GM23248 (cell line): Measurements from ENCODE around the gene SLBP. TPM values are rescaled to one million over a fixed set of nuclear protein-coding genes. Genes with fewer than 3 reads are reported as not detected.
A peak's percentile ranks its signal among the peaks of the same experiment; 100 is the strongest.

Experiments
- DNase-seq: peaks from one replicate; pipeline ENCODE4 v3.0.0-alpha.2; 2015
- H2AFZ ChIP-seq: fragments of 200-600 bp; sonication (generic); 2 replicates; pipeline ENCODE4 v1.6.1; 2016; ENCODE audit warnings: antibody characterized with exemption
- H3F3A ChIP-seq: fragments of 200-600 bp; sonication (generic); 2 replicates; pipeline ENCODE4 v1.6.1; 2016; ENCODE audit warnings: mild to moderate bottlenecking, antibody characterized with exemption, mixed run types; ENCODE audit not compliant: insufficient read depth
- H3K27ac ChIP-seq: fragments of 200-600 bp; sonication (generic); 2 replicates; pipeline ENCODE4 v1.5.1; 2016; ENCODE audit warnings: mild to moderate bottlenecking
- H3K27me3 ChIP-seq: fragments of 200-600 bp; sonication (generic); replicated peaks from 2 replicates; pipeline ENCODE4 v1.6.1; 2016; ENCODE audit warnings: mild to moderate bottlenecking; ENCODE audit not compliant: insufficient read depth
- H3K36me3 ChIP-seq: fragments of 200-600 bp; sonication (generic); 2 replicates; pipeline ENCODE4 v1.6.1; 2016; ENCODE audit warnings: low read depth, mild to moderate bottlenecking
- H3K4me1 ChIP-seq: fragments of 200-600 bp; sonication (generic); 2 replicates; pipeline ENCODE4 v1.6.1; 2016; ENCODE audit warnings: mild to moderate bottlenecking; ENCODE audit not compliant: insufficient read depth
- H3K4me2 ChIP-seq: fragments of 200-600 bp; sonication (generic); one replicate; pipeline ENCODE4 v1.6.1; 2016; ENCODE audit warnings: mild to moderate bottlenecking; ENCODE audit not compliant: unreplicated experiment
- H3K4me3 ChIP-seq: fragments of 200-600 bp; sonication (generic); 2 replicates; pipeline ENCODE4 v1.5.1; 2016; ENCODE audit warnings: mild to moderate bottlenecking
- H3K79me2 ChIP-seq: fragments of 200-600 bp; sonication (generic); 2 replicates; pipeline ENCODE4 v1.6.1; 2016; ENCODE audit warnings: mild to moderate bottlenecking; ENCODE audit not compliant: insufficient read depth
- H3K9ac ChIP-seq: fragments of 200-600 bp; sonication (generic); 2 replicates; pipeline ENCODE4 v1.6.1; 2016; ENCODE audit warnings: mild to moderate bottlenecking
- H3K9me2 ChIP-seq: fragments of 200-600 bp; sonication (generic); 2 replicates; pipeline ENCODE4 v1.6.1; 2016; ENCODE audit warnings: mixed run types, mild to moderate bottlenecking, moderate library complexity; ENCODE audit not compliant: insufficient read depth
- H3K9me3 ChIP-seq: fragments of 200-600 bp; sonication (generic); one replicate; pipeline ENCODE4 v1.6.1; 2017; ENCODE audit warnings: low read depth
- H4K20me1 ChIP-seq: fragments of 200-600 bp; sonication (generic); 2 replicates; pipeline ENCODE4 v1.6.0; 2016; ENCODE audit not compliant: insufficient read depth
- EZH2 ChIP-seq: fragments of 200-600 bp; sonication (generic); IDR thresholded peaks from 2 replicates; pipeline ENCODE4 v1.6.1; 2018; ENCODE audit warnings: antibody characterized with exemption, mild to moderate bottlenecking; ENCODE audit not compliant: insufficient read depth, poor library complexity, severe bottlenecking
- EZH2phosphoT487 ChIP-seq: fragments of 200-600 bp; sonication (generic); IDR thresholded peaks from 2 replicates; pipeline ENCODE4 v1.6.1; 2018; ENCODE audit warnings: antibody characterized with exemption, moderate library complexity, mild to moderate bottlenecking, low read depth; ENCODE audit not compliant: insufficient read depth
- WGBS, 2 experiments: methylation state at CpG; one replicate each; pipeline ENCODE4 v1.1.6; 2015 to 2017; ENCODE audit warnings: low lambda C conversion rate in 2 of 2, low coverage in 1 of 2; ENCODE audit errors: missing lambda C conversion rate in 2 of 2; 5-methylcytosine and 5-hydroxymethylcytosine counted together
- in situ Hi-C: fragments of 300-500 bp; cut with MboI; formaldehyde crosslinking; loops from 2 replicates; pipeline ENCODE4 v1.15.0; 2020
- polyA plus RNA-seq: library from polyadenylated mRNA; unstranded; fragments of >200 nt; fragmentation: Nextera tagmentation; extraction: Ambion mirVana; gene quantifications from 2 replicates; pipeline ENCODE4 v1.2.1, GENCODE V29; 2016
- total RNA-seq: library from RNA; depleted of rRNA; stranded (reverse); fragments of >200 nt; shearing (Covaris generic); gene quantifications from 2 replicates; pipeline ENCODE4 v1.2.3, GENCODE V29; 2014

SLBP gene
- total and polyA plus RNA-seq, 2 experiments from 2014 or later, result 72.7 to 85.8 TPM

DNA sequence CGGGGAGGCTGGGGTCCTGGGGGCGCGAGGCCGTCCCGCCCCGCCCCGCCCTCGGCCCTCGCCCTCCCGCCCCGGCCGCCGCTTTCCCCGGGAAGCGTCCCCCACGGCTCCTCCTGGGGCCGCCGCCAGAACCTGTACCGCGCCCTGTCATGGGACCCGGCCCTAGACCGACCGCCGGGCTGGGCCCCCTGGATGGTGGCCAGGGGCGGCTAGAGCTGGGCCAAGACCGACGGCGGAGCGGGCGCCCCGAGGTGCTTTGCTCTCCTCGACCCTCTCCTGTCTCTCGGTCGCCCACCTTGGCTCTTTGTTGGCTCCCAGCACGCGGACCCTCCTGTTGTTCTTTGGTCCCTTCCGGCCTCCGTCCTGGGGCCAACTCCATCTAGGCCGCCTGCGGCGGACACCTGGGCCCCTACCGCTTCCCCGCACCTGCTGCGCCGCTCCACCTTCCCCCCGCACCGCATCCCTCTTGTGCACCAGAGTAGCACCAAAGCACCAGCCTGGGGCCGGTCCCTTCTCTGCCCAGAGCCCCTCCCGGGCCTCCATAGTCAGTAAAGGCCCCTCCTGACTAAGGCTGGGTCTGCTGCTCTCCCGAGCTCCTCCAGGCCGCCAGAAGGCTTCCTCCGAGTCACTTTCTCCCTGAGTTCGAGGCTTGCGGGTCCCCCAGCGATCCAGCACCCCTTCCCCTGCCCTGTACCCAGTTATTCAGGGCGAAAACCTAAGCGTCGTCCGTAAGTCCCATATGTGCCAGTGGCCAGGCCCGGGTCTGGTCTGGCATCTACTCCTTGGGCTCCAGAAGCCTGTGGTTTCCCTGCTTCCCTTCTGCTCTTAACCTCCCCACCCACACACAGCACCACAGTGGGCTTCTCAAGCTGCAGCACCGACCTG lies 9.8 kb upstream of the SLBP start:
- Histone ChIP-seq H2AFZ (no peak overlapping the region), H3K9me3 (no peaks in the 10 kb centered on the region), H3K9me2 (no peaks in the 10 kb centered on the region), H3K27me3 (no peaks in the 10 kb centered on the region), H3K4me1 (peaks cover 15% of the 10 kb centered on the region), H3K9ac (peak overlapping the region; percentile 63), H3K79me2 (peaks cover 85% of the 10 kb centered on the region), H4K20me1 (no peaks in the 10 kb centered on the region), H3K4me2 (peak overlapping the region; percentile 44), H3K36me3 (no peaks in the 10 kb centered on the region), H3F3A (no peaks in the 10 kb centered on the region), H3K27ac (no peak overlapping the region), H3K4me3 (peak overlapping the region; percentile 92)
- 9 to 12% methylated on average over 37 to 43 of the region's 61 CpGs for WGBS, 2 experiments
- DNase-seq, result peak; percentile 32
- in situ Hi-C loops, result no loop called here
- TF ChIP-seq EZH2 (no peak), EZH2phosphoT487 (no peak)

DNA sequence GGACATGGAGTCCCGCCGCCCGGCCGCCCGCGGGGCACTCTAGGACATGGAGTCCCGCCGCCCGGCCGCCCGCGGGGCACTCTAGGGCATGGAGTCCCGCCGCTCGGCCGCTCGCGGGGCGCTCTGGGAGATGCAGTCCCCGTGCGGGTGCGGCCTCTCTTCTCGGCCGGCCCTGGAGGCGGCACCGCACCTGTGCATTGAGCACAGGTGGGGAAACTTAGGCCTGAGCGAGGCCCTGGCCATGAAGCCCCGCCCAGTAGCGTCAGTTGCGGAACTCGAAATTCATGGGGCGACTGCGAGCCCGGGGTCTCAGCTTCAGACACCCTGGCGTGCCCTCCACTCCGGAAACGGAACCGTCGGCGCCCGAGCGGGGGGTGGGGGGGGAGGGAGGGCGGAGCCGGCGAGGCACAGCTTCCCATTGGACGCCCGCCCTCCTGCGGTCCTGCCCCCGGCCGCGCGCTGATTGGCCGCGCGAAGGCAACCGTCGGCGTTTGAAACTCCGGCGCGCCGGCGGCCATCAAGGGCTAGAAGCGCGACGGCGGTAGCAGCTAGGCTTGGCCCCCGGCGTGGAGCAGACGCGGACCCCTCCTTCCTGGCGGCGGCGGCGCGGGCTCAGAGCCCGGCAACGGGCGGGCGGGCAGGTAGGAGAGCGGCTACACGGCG lies 9.0 kb upstream of the SLBP start, which contains the start of the genes TACC3 and TMEM129:
TSS of gene TACC3 (plus strand) at position 519 of the 663 bp plus-strand sequence. CDS start 1,901 bp downstream, outside the sequence.
TSS of gene TMEM129 (minus strand) at position 321 of the 663 bp plus-strand sequence. CDS start 486 bp downstream, outside the sequence.
- Histone ChIP-seq H3K4me3 (peak within 1 kb of the TSS; percentile 92), H3K9me3 (no peaks in the 10 kb centered on the region), H3K4me2 (peak within 1 kb of the TSS; percentile 90), H3K9me2 (no peaks in the 10 kb centered on the region), H4K20me1 (no peaks in the 10 kb centered on the region), H3K36me3 (no peaks in the 10 kb centered on the region), H3F3A (no peaks in the 10 kb centered on the region), H3K9ac (peak within 1 kb of the TSS; percentile 85), H3K27me3 (no peaks in the 10 kb centered on the region), H3K4me1 (peaks cover 11% of the 10 kb centered on the region; the same call in 1 of the 2 replicates), H3K27ac (peak within 1 kb of the TSS; percentile 73), H3K79me2 (peaks cover 87% of the 10 kb centered on the region), H2AFZ (peak within 1 kb of the TSS; percentile 79)
- in situ Hi-C loops, result no loop called here
- no peak for TF ChIP-seq EZH2
- no peak for TF ChIP-seq EZH2phosphoT487
- 0 to 3% methylated on average over 31 to 49 of the region's 83 CpGs for WGBS, 2 experiments
- DNase-seq, result peak; percentile 98

DNA sequence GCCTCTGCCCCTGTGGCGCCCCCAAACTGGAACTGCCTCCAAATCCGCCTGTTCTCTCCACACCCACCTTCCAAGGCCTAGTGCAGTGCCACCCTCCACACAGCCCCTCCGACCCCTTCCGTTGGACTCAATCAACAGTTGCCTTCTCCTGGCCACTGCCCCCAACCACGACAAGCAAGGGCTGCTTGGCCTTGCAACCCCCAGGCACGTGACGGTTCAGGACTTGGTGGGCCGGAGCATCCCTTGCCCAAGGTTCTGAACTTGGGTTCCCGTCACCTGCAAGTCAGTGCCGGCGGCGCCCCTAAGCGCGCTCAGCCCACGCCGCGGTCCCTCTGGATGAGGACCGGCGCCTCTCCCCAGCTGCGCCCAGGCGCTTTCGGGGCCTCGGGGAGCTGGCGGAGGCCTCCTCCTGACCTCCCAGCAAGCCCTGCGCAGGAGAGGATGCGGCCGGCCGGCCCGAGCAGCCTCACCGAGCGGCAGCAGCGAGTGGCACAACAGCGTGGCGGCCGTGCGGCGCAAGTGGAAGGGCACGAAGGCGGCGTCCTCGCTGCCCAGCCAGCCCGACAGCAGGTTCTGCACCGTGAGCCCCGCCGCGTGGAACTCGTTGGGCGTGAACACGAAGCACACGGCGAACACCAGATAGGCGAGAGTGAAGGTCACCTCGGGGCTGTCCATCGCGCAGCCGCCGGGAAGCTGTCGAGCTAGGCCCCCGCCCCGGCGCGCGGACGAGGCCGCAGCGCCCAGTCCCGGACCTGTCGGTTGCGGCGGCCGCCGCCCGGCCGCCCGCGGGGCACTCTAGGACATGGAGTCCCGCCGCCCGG lies 8.3 kb upstream of the SLBP start:
- Histone ChIP-seq H3K4me3 (peak overlapping the region; percentile 92), H3K4me1 (peaks cover 11% of the 10 kb centered on the region; the same call in 1 of the 2 replicates), H3K9ac (peak overlapping the region; percentile 85), H3K27ac (peak overlapping the region; percentile 73), H3K9me3 (no peaks in the 10 kb centered on the region), H3K36me3 (no peaks in the 10 kb centered on the region), H4K20me1 (no peaks in the 10 kb centered on the region), H3K4me2 (peak overlapping the region; percentile 90), H2AFZ (peak overlapping the region; percentile 79), H3K27me3 (no peaks in the 10 kb centered on the region), H3F3A (no peaks in the 10 kb centered on the region), H3K9me2 (no peaks in the 10 kb centered on the region), H3K79me2 (peaks cover 86% of the 10 kb centered on the region)
- WGBS, 2 experiments, result 4% methylated on average over 52 to 72 of the region's 79 CpGs
- DNase-seq, result peak; percentile 77
- in situ Hi-C loops, result no loop called here
- TF ChIP-seq EZH2 (no peak), EZH2phosphoT487 (no peak)
